K562 (cell line): ENCODE measurements around the gene KCP. TPM values are rescaled to one million over a fixed set of nuclear protein-coding genes. Genes with fewer than 3 reads are reported as not detected.

Source experiments
- BHLHE40 ChIP-seq: IDR thresholded peaks from 2 replicates; pipeline ENCODE4 v1.6.1; 2011; ENCODE audit warnings: low read length, improper control_type of control experiment
- CSDE1 ChIP-seq, 2 experiments: fragments of 450-650 bp; IDR thresholded peaks; 2 replicates each; pipeline ENCODE4 v1.6.1; 2016; ENCODE audit warnings: mild to moderate bottlenecking in 1 of 2
- DLX4 ChIP-seq: fragments of 250-450 bp; sonication (Bioruptor Pico); IDR thresholded peaks from 2 replicates; pipeline ENCODE4 v1.6.1; 2021; ENCODE audit warnings: mild to moderate bottlenecking
- E2F6 ChIP-seq, 2 experiments: IDR thresholded peaks; 2 replicates each; pipeline ENCODE4 v1.6.1; 2011; ENCODE audit warnings: borderline replicate concordance in 1 of 2, control low read depth in 1 of 2, low read depth in 1 of 2, low read length in 1 of 2, mild to moderate bottlenecking in 1 of 2, mixed read lengths in 1 of 2, moderate library complexity in 1 of 2; ENCODE audit not compliant: insufficient read depth in 1 of 2, insufficient read length in 1 of 2, poor library complexity in 1 of 2, severe bottlenecking in 1 of 2; ENCODE audit errors: extremely low read depth in 1 of 2
- ESRRA ChIP-seq: fragments of 450-650 bp; IDR thresholded peaks from 2 replicates; pipeline ENCODE4 v1.6.1; 2014; ENCODE audit warnings: low read depth, mild to moderate bottlenecking, moderate library complexity, borderline replicate concordance
- FUS ChIP-seq: fragments of 200-400 bp; formaldehyde crosslinking; optimal IDR thresholded peaks from 2 replicates; pipeline ENCODE3; 2017; ENCODE audit warnings: low read depth, low read length
- MTA1 ChIP-seq: fragments of 450-650 bp; IDR thresholded peaks from 2 replicates; pipeline ENCODE4 v1.6.1; 2017; ENCODE audit warnings: borderline replicate concordance
- NELFE ChIP-seq: IDR thresholded peaks from 2 replicates; pipeline ENCODE4 v1.6.1; 2011; ENCODE audit warnings: mild to moderate bottlenecking; ENCODE audit not compliant: insufficient read depth, insufficient read length
- NFE2 ChIP-seq: IDR thresholded peaks from 2 replicates; pipeline ENCODE4 v1.6.1; 2014; ENCODE audit warnings: antibody characterized with exemption, low read depth
- PKNOX1 ChIP-seq: fragments of 450-650 bp; IDR thresholded peaks from 2 replicates; pipeline ENCODE4 v1.6.1; 2016
- POLR3A ChIP-seq: IDR thresholded peaks from 2 replicates; pipeline ENCODE4 v1.6.1; 2011; ENCODE audit warnings: borderline replicate concordance, mild to moderate bottlenecking, moderate library complexity; ENCODE audit not compliant: insufficient read length, insufficient read depth; ENCODE audit errors: extremely low read depth
- SFPQ ChIP-seq: fragments of 200-400 bp; formaldehyde crosslinking; IDR thresholded peaks from 2 replicates; pipeline ENCODE4 v1.6.1; 2017; ENCODE audit warnings: mild to moderate bottlenecking, low read depth, low read length, moderate library complexity
- SMARCE1 ChIP-seq: fragments of 450-650 bp; IDR thresholded peaks from 2 replicates; pipeline ENCODE4 v1.7.1; 2016; ENCODE audit warnings: mild to moderate bottlenecking
- SP2 ChIP-seq: IDR thresholded peaks from 2 replicates; pipeline ENCODE4 v1.6.1; 2011; ENCODE audit warnings: mild to moderate bottlenecking, low read depth, low read length, moderate library complexity; ENCODE audit not compliant: poor library complexity, severe bottlenecking; ENCODE audit errors: extremely low read depth
- TAF7 ChIP-seq: fragments of 450-650 bp; IDR thresholded peaks from 2 replicates; pipeline ENCODE4 v1.6.1; 2016; ENCODE audit warnings: missing genetic modification characterization, missing compliant biosample characterization
- TAL1 ChIP-seq: fragments of 450-650 bp; IDR thresholded peaks from 2 replicates; pipeline ENCODE4 v1.6.1; 2016; ENCODE audit warnings: mild to moderate bottlenecking
- TEAD1 ChIP-seq, 2 experiments: fragments of 450-650 bp in 1 of 2; sonication (generic) in 1 of 2; formaldehyde crosslinking; IDR thresholded peaks; 2 replicates each; pipeline versions ENCODE4 v1.4.0 to v1.8.0; 2020 to 2022; ENCODE audit warnings: mild to moderate bottlenecking in 2 of 2, missing genetic modification reagents in 1 of 2
- ZBTB26 ChIP-seq: fragments of 450-650 bp; formaldehyde crosslinking; IDR thresholded peaks from 2 replicates; pipeline ENCODE4 v1.4.0; 2022; ENCODE audit warnings: missing genetic modification characterization
- ZNF24 ChIP-seq: fragments of 450-650 bp; IDR thresholded peaks from 2 replicates; pipeline ENCODE4 v1.6.1; 2016
- ZNF41 ChIP-seq: fragments of 250-450 bp; sonication (Bioruptor Pico); conservative IDR thresholded peaks from 2 replicates; pipeline ENCODE4 v1.4.0; 2020; ENCODE audit warnings: mild to moderate bottlenecking
- polyA plus RNA-seq, 8 experiments: library from polyadenylated mRNA; depleted of rRNA in 4 of 8; stranded (reverse) in 5 of 8; unstranded in 3 of 8; fragments of >200 nt; fragmentation: Nextera tagmentation in 2 of 8; fragmentation: Illumina TruSeq in 1 of 8; extraction: Ambion mirVana in 2 of 8; extraction: Trizol in 1 of 8; gene quantifications; 2 replicates each; pipeline versions ENCODE4 v1.2.1 to v1.2.3, GENCODE V29; 2011 to 2014; ENCODE audit warnings: inconsistent platforms in 1 of 8, missing spikeins in 1 of 8
- total RNA-seq, 7 experiments: library from RNA; depleted of rRNA in 6 of 7; stranded (reverse); fragments of >200 nt in 6 of 7; fragmentation: Illumina TruSeq in 2 of 7; extraction: Trizol in 2 of 7; gene quantifications; 2 replicates each; pipeline versions ENCODE4 v1.2.1 to v1.2.3, GENCODE V29; 2011 to 2021; ENCODE audit warnings: low replicate concordance in 1 of 7

Gene KCP
- total and polyA plus RNA-seq, 9 of the 15 experiments (the other 6 are each of a cell fraction or from before 2014, with no cell fraction given), result 0.06 to 0.17 (median 0.12) TPM; not detected in 3

GRCh38 chr7:128862571-128863432 is 47.7 kb downstream of the KCP start, which contains the start of gene ATP6V1F (continued):
- peak; percentile 91; the same call in 1 of the 2 replicates for TF ChIP-seq ZBTB26 (CRISPR knock-in tag)
- no peak for TF ChIP-seq POLR3A
- no peak for TF ChIP-seq ZNF41 (CRISPR knock-in tag)
- no peak for TF ChIP-seq CSDE1 (IDR thresholded peaks at IDR 0.05)
- TF ChIP-seq ESRRA, result peak; percentile 39; the same call in 1 of the 2 replicates
- no peak for TF ChIP-seq TAL1
- TF ChIP-seq BHLHE40, result peak; percentile 37; the same call in 1 of the 2 replicates
- TF ChIP-seq SP2, result no peak
- TF ChIP-seq E2F6 (IDR thresholded peaks at IDR 0.05; ENCODE audit: borderline replicate concordance in 1 of 2, extremely low read depth in 1 of 2, insufficient read depth in 1 of 2, insufficient read length in 1 of 2, low read depth in 1 of 2, low read length in 1 of 2, poor library complexity in 1 of 2, severe bottlenecking in 1 of 2), result peak in 1 of 2 experiments; percentile 37
- TF ChIP-seq ZNF24, result peak; percentile 100
- peak; percentile 28; the same call in 1 of the 2 replicates for TF ChIP-seq SMARCE1
- no peak for TF ChIP-seq SFPQ
- TF ChIP-seq TAF7, result no peak
- no peak for TF ChIP-seq NFE2
- no peak for TF ChIP-seq DLX4 (CRISPR knock-in tag)
- TF ChIP-seq MTA1, result no peak; the same call in 1 of the 2 replicates
- TF ChIP-seq NELFE, result no peak
- no peak for TF ChIP-seq FUS
- TF ChIP-seq TEAD1 (CRISPR knock-in tag; IDR thresholded peaks at IDR 0.05), result peak; percentile 83 to 99
- no peak; the same call in 1 of the 2 replicates for TF ChIP-seq PKNOX1
